ENCODE data around the gene WDR36. TPM values are rescaled to one million over a fixed set of nuclear protein-coding genes. Genes with fewer than 3 reads are reported as not detected.

WDR36 gene
- total and polyA plus RNA-seq, 9 of the 15 experiments (the other 6 are each of a cell fraction or from before 2014, with no cell fraction given), result 25.7 to 68.0 (median 41.5) TPM

DNA sequence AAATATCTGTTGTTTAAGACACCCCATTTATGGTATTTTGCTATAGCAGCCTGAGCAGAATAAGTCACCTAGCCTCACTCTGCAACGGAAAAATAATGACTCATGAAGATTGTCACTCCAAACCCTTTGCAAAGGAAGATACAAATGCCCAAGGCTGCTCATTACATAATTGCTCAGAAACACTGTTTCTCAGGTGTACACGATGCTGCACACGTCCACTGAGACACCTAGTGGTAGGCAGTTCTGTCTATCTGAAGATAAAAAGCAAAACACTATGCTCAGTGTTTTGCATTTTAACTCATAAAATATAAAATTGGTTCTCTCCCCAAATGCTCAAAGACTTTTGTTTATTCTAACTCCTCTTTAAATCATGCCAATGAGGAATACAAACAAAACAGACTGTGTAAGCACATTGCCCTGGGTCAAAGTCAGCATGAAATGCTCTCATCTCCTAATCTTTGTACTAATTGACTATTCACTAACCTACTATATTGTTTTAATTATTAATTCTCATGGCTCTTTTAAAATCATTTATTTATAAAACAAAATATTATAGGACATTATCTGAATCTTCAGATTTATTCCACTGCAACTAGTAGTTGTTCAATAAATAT lies 28.3 kb upstream of the WDR36 start:
- no peak overlapping the region for H3K4me3 ChIP-seq
- peak; percentile 51 for FAIRE-seq
- H4K20me1 ChIP-seq (replicated peaks; ENCODE audit: control insufficient read depth, insufficient read depth, low read length), result no peaks in the 10 kb centered on the region
- DNase-seq (ENCODE audit: extremely low read depth in 1 of 4, low spot score in 3 of 4), result no peak
- H3K27ac ChIP-seq (ENCODE audit: extremely low read depth, low read depth, low read length), result no peak overlapping the region
- no peaks in the 10 kb centered on the region for H3K36me3 ChIP-seq (ENCODE audit: control insufficient read depth, insufficient read depth, low read length)
- H2AFZ ChIP-seq (ENCODE audit: low read depth, low read length), result no peak overlapping the region
- no peaks in the 10 kb centered on the region for H3K4me1 ChIP-seq (replicated peaks in 1 of 2; ENCODE audit: control insufficient read depth in 2 of 2, insufficient read depth in 2 of 2, low read length in 2 of 2)
- in situ Hi-C loops (cut with MboI) (no loop called here), intact Hi-C loops (cut with micrococcal nuclease) (no loop called here)
- no peaks in the 10 kb centered on the region for H3K79me2 ChIP-seq (ENCODE audit: control insufficient read depth, insufficient read depth, low read length)
- no peaks in the 10 kb centered on the region for H3K9me3 ChIP-seq (replicated peaks; ENCODE audit: control insufficient read depth, insufficient read depth, low read depth, low read length)
- H3K27me3 ChIP-seq (ENCODE audit: control insufficient read depth in 2 of 2, insufficient read depth in 2 of 2, low read length in 2 of 2), result peaks cover 0 to 3% of the 10 kb centered on the region in 2 experiments; a peak in 3 of 5 replicates
- WGBS (ENCODE audit: insufficient coverage, low coverage, missing lambda C conversion rate), result 8% methylated on average over 3 of the region's 3 CpGs
- H3K4me2 ChIP-seq (ENCODE audit: insufficient read depth, low read length), result no peak overlapping the region
- POLR2A ChIA-PET, result no interaction called here
- H3K9me1 ChIP-seq (ENCODE audit: control insufficient read depth, insufficient read depth, low read length), result no peaks in the 10 kb centered on the region
- CTCF ChIA-PET (ENCODE audit: low intra/inter-chr PET ratio), result interaction anchor here (1.4 kb wide), 1 partner anchor 307 kb away, joined by 6 read pairs; no protein-coding TSS in a partner anchor
- peak; percentile 61; the same call in 2 of the 3 replicates for ATAC-seq
- H3K9ac ChIP-seq (ENCODE audit: insufficient read depth in 1 of 2, low read depth in 2 of 2, low read length in 2 of 2), result no peak overlapping the region
- no TSS peak for BruUV-seq (replicated peaks)
- TF ChIP-seq, protein P1, sequence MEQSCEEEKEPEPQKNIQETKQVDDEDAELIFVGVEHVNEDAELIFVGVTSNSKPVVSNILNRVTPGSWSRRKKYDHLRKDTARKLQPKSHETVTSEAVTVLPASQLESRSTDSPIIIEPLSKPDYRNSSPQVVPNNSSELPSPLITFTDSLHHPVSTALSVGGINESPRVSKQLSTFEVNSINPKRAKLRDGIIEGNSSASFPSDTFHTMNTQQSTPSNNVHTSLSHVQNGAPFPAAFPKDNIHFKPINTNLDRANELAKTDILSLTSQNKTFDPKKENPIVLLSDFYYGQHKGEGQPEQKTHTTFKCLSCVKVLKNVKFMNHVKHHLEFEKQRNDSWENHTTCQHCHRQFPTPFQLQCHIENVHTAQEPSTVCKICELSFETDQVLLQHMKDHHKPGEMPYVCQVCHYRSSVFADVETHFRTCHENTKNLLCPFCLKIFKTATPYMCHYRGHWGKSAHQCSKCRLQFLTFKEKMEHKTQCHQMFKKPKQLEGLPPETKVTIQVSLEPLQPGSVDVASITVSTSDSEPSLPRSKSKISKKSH (CRISPR knock-in tag; IDR thresholded peaks at IDR 0.05), result no peak
- TF ChIP-seq, protein P2, sequence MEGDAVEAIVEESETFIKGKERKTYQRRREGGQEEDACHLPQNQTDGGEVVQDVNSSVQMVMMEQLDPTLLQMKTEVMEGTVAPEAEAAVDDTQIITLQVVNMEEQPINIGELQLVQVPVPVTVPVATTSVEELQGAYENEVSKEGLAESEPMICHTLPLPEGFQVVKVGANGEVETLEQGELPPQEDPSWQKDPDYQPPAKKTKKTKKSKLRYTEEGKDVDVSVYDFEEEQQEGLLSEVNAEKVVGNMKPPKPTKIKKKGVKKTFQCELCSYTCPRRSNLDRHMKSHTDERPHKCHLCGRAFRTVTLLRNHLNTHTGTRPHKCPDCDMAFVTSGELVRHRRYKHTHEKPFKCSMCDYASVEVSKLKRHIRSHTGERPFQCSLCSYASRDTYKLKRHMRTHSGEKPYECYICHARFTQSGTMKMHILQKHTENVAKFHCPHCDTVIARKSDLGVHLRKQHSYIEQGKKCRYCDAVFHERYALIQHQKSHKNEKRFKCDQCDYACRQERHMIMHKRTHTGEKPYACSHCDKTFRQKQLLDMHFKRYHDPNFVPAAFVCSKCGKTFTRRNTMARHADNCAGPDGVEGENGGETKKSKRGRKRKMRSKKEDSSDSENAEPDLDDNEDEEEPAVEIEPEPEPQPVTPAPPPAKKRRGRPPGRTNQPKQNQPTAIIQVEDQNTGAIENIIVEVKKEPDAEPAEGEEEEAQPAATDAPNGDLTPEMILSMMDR (IDR thresholded peaks at IDR 0.05 in 2 of 3, conservative IDR thresholded peaks at IDR 0.05 in 1 of 3; ENCODE audit: insufficient read depth in 2 of 3, low read depth in 1 of 3, low read length in 3 of 3), result peak; percentile 16 to 47 (median 32); a peak in 3 of 6 replicates
- TF ChIP-seq, protein P3, sequence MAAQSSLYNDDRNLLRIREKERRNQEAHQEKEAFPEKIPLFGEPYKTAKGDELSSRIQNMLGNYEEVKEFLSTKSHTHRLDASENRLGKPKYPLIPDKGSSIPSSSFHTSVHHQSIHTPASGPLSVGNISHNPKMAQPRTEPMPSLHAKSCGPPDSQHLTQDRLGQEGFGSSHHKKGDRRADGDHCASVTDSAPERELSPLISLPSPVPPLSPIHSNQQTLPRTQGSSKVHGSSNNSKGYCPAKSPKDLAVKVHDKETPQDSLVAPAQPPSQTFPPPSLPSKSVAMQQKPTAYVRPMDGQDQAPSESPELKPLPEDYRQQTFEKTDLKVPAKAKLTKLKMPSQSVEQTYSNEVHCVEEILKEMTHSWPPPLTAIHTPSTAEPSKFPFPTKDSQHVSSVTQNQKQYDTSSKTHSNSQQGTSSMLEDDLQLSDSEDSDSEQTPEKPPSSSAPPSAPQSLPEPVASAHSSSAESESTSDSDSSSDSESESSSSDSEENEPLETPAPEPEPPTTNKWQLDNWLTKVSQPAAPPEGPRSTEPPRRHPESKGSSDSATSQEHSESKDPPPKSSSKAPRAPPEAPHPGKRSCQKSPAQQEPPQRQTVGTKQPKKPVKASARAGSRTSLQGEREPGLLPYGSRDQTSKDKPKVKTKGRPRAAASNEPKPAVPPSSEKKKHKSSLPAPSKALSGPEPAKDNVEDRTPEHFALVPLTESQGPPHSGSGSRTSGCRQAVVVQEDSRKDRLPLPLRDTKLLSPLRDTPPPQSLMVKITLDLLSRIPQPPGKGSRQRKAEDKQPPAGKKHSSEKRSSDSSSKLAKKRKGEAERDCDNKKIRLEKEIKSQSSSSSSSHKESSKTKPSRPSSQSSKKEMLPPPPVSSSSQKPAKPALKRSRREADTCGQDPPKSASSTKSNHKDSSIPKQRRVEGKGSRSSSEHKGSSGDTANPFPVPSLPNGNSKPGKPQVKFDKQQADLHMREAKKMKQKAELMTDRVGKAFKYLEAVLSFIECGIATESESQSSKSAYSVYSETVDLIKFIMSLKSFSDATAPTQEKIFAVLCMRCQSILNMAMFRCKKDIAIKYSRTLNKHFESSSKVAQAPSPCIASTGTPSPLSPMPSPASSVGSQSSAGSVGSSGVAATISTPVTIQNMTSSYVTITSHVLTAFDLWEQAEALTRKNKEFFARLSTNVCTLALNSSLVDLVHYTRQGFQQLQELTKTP (IDR thresholded peaks at IDR 0.05; ENCODE audit: low read depth in 1 of 2, partially characterized antibody in 2 of 2), result no peak
- TF ChIP-seq, protein P4, sequence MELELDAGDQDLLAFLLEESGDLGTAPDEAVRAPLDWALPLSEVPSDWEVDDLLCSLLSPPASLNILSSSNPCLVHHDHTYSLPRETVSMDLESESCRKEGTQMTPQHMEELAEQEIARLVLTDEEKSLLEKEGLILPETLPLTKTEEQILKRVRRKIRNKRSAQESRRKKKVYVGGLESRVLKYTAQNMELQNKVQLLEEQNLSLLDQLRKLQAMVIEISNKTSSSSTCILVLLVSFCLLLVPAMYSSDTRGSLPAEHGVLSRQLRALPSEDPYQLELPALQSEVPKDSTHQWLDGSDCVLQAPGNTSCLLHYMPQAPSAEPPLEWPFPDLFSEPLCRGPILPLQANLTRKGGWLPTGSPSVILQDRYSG (tag; conservative IDR thresholded peaks at IDR 0.05; ENCODE audit: low read depth), result no peak
- no peak for TF ChIP-seq GATAD2A (IDR thresholded peaks at IDR 0.05)
- TF ChIP-seq, protein P5, sequence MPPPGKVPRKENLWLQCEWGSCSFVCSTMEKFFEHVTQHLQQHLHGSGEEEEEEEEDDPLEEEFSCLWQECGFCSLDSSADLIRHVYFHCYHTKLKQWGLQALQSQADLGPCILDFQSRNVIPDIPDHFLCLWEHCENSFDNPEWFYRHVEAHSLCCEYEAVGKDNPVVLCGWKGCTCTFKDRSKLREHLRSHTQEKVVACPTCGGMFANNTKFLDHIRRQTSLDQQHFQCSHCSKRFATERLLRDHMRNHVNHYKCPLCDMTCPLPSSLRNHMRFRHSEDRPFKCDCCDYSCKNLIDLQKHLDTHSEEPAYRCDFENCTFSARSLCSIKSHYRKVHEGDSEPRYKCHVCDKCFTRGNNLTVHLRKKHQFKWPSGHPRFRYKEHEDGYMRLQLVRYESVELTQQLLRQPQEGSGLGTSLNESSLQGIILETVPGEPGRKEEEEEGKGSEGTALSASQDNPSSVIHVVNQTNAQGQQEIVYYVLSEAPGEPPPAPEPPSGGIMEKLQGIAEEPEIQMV (tag; conservative IDR thresholded peaks at IDR 0.05; ENCODE audit: low read depth), result no peak
- TF ChIP-seq ZFPM2 (CRISPR knock-in tag; IDR thresholded peaks at IDR 0.05), result no peak
- TF ChIP-seq ZNF184 (CRISPR knock-in tag; IDR thresholded peaks at IDR 0.05), result no peak
- TF ChIP-seq RAD21 (CRISPR knock-in tag; conservative IDR thresholded peaks at IDR 0.05 in 1 of 2, IDR thresholded peaks at IDR 0.05 in 1 of 2), result peak in 1 of 2 experiments; percentile 29; a peak in 1 of 4 replicates
